Measurements from ENCODE around the gene PCSK5.

GRCh38 chr9:76240578-76240977 is 350.1 kb downstream of the PCSK5 start:
- TF ChIP-seq, protein P1, sequence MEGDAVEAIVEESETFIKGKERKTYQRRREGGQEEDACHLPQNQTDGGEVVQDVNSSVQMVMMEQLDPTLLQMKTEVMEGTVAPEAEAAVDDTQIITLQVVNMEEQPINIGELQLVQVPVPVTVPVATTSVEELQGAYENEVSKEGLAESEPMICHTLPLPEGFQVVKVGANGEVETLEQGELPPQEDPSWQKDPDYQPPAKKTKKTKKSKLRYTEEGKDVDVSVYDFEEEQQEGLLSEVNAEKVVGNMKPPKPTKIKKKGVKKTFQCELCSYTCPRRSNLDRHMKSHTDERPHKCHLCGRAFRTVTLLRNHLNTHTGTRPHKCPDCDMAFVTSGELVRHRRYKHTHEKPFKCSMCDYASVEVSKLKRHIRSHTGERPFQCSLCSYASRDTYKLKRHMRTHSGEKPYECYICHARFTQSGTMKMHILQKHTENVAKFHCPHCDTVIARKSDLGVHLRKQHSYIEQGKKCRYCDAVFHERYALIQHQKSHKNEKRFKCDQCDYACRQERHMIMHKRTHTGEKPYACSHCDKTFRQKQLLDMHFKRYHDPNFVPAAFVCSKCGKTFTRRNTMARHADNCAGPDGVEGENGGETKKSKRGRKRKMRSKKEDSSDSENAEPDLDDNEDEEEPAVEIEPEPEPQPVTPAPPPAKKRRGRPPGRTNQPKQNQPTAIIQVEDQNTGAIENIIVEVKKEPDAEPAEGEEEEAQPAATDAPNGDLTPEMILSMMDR (IDR thresholded peaks at IDR 0.05): no peak
- no peak for TF ChIP-seq POLR2A (IDR thresholded peaks at IDR 0.05)
